ENCODE measurements around the gene HTR6.
"Not testable (repeated sequence)": the region's sequence is repeated elsewhere in the genome, so short reads cannot be mapped to it uniquely, and the experiment has no call there.

HTR6 gene

DNA sequence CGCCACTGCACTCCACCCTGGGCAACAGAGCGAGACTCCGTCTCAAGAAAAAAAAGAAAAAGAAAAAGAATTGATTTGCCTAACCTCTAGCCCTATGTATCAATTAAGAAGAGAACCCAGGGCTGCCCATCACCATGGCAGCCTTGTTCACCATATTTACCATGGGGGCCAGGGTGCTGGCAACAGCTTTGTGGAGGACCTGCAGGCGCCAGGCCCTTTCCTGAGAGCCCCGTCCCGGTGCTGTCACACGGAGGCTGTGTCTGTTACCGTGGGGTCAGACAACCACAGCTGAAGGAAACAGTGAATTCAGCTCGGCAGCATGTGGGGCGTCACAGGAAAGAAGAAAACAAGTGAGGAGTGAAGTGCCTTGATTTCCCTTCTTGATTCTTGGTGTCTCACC is 27.1 kb upstream of the HTR6 start:
- no peak for DNase-seq (ENCODE audit: extremely low read depth in 1 of 2, low read depth in 1 of 2)

DNA sequence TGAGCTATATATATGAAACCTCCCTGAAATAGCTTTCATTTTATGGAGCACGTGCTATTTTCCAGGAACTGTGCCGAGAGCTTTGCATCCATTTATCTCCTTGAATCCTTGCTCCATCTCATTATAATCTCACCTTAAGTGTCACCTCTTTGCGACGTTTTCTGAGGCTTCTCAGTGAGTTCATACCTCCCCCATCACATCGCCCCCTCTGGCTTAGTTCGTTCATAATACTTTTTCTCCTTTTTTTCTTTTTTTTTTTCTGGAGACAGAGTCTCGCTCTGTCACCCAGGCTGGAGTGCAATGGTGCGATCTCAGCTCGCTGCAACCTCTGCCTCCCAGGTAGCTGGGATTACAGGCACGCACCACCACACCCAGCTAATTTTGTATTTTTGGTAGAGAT is 25.4 kb upstream of the HTR6 start:
- not testable (repeated sequence) for DNase-seq (ENCODE audit: extremely low read depth in 1 of 2, low read depth in 1 of 2)

DNA sequence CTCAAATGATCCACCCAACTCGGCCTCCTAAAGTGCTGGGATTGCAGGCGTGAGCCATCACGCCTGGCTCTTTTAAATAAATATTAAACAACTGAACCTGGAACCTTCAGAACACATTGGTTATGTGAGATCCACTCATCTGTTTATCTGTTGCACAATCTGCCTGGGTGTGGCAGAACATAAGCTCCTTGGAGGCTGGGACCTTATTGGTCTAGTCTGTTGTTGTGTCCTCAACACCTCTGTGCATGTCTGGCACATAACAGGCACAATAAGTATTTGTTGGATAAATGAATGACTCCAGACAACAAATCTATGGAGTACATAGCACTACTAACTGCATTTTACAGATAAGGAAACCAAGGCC is 24.7 kb upstream of the HTR6 start:
- no peak for DNase-seq (ENCODE audit: extremely low read depth in 1 of 2, low read depth in 1 of 2)

DNA sequence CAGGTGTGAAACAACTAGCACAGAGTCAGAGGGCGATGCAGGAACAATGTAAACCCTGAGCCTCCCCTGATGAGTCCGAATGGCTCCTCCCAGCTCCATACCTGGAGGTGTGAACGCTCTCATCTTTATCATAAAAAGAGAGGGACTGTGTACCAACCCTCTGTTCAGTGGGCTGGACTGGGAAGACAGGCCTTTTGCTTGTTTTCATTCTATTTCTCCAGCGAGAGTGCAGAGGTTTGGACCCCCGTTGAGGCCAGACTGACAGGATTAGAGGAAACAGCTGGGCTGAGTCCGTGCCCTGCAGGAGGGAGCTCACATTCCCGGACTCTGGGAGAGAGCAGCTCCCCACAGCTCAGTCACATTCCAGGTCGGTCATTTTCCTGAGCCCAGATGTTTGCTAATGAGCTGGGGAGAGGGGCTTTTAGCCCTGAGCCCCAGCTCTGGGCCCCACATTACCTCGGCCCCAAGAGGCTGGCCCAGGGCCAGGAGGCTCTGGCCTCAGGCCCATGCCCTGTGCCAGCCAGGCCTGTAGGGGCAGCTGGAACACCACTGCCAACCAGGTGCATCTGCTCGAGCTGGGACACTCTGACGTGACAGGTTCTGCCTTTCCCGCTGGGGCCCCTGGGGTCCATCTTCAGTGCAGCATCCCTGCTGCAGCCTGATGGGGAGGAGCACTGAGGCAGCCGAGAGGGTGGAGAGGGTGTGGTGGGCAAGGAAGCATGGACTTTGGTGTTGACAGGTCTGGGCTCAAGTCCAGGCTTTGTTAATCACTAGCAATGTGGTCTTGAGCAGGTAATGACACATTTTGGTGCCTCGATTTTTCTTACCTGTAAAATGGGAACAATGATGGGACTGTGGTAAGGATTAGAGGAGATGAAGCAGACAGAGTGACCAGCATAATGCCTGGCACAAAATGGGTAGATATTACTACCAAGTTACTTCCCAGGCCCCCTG is 24.0 kb upstream of the HTR6 start:
- DNase-seq (ENCODE audit: extremely low read depth in 1 of 2, low read depth in 1 of 2), result no peak

DNA sequence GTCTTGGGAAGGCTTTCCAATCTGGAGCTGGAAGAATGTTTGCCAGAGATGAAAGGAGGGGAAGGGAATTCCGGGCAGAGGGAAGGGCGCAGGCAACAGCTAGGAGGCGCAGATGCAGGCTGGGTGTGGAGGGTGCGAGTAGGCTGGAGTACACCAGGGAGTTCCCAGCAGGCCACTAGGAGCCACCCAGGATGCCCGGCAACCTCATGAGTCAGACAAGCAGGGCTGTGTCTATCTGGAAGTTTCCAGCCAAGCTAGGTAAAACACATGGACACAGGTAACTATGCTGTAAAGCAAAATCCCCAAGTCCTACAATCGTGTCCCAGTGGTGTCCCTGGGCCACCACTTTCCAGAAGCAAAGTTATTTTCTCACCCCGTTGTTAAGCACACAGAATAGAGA is 21.6 kb upstream of the HTR6 start:
- DNase-seq (ENCODE audit: extremely low read depth in 1 of 2, low read depth in 1 of 2), result no peak

DNA sequence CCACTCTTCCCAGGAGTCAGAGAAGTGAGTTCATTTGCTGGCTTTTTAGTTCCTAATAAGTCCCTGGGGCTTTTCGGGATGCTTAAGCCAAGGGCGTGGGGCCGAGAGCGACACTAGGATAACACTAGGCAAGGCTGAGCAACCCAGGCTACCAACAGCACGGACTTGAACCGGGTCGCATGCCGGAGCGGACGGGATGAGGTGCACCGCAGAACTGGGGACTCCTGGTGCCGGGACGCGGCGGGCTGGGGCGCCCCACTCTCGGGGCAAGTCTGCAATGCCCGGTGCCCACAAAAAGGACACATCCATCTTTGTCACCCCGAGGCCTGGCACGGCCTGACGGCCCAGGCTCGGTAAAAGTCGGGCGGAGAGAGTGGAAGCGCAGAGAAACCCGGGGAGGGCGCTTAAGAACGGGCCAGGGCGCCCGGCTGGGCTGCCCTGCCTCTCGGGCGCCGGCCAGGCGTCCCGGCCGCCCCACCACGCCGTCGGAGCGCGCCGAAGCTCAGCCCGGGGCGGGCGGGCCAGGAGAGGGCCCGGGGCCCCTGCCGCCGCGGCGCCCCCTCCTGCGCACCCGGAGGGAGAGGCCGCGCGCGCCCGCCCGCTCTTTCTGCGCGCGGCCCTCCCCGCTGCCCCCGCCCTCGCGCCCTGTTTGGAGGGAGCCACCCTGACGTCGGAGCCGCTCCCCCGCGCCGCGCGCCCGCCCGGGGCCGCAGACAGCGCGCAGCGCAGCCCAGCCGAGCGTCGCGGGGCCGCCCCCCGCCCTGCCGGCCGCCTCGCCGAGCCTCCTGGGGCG is 20.9 kb upstream of the HTR6 start, which contains the start of gene NBL1:
NBL1 (plus strand) TSS at position 710 of the 793 bp plus-strand sequence. CDS start 10,720 bp downstream, outside the sequence.
- DNase-seq (ENCODE audit: extremely low read depth in 1 of 2, low read depth in 1 of 2), result peak; percentile 26 to 48

DNA sequence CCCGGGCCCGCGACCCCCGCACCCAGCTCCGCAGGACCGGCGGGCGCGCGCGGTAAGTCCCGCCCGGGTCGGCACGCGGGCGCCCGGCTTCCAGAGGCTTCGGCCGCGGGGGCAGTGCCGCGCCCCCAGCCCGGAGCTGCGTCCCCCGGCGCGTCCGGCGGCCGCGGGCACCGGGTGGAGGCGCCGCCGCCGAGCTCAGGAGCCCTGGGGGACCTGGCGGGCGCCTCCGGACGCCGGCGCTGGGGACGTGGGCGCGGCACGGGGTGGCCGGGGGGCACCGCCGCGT is 20.3 kb upstream of the HTR6 start:
- no peak for DNase-seq (ENCODE audit: extremely low read depth in 1 of 2, low read depth in 1 of 2)

DNA sequence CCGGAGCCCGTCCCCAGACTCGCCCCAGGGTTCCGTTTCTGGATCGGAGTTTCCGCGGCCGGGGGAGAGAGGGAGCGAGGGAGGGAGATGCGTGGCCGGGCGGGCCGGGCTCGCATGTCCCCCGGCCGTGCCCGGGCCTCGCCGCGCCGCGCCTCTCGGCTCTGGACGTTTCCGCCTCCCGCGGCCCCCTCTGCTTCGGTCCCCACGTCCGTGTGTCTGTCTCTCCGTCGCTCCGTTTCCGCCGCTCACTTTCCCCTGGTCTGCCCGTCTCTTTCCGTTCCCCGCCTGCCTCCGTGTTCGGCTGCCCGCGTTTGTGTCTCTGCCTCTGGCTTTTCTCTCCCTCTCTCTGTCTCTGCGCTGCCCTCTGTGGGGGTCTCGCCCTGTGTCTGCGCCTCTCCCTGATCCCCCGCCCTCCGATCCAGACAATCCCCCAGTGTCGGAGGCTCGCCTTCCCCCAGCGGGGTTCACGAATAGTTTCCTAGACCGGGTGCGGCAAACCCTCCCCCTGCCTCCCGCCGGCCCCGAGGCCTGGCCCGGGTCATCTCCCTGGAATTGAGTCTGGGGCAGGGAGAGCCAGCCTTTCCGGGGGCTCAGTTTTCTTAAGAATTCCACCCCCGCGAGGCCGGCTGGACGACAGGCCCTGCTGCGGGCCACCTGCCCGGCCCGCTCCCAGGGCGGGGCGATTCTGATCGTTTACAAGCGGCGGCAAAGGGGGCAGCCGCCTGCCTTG is 19.8 kb upstream of the HTR6 start:
- DNase-seq (ENCODE audit: extremely low read depth in 1 of 2, low read depth in 1 of 2), result peak in 1 of 2 donors; percentile 34

DNA sequence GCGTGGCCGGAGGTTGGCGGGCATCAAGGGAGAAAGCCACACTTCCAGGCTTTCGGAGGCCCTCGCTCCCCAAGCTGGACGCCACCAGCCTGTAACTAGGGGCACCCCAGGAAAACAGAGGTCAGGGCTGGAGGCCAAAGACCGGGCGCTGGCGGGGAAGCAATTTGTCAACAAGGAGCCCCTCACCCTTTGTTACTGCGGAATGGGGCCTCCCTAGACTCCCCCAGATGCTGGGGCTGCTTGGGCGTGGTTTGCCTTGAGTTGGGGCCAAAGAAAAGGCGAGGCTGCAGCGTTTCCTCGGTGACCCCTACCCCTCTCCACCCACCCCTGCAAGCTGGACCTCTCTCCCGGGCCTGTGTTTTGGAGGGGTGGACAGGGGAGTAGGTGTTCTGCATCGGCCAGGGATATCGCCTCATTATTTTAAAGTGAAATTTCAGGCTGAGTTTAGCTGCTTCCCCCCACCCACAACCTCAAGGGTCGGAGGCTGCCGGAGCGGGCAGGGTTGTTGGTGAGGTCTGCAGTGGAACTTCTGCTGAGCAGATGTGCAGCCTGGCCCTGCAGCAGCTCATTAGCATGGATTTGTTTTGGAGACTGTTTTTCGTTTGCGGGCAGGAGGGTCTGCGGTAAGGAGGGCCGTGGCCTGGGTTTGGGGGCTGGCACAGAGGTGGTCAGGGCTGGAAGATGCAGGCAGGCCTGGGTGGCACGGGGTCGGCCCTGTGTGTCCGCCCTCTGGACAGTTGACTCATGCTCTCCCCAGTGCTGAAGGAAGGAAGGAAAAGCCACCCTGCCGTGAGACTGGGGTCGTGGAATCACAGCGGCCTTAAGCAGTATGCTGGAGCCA is 19.0 kb upstream of the HTR6 start:
- no peak for DNase-seq (ENCODE audit: extremely low read depth in 1 of 2, low read depth in 1 of 2)

DNA sequence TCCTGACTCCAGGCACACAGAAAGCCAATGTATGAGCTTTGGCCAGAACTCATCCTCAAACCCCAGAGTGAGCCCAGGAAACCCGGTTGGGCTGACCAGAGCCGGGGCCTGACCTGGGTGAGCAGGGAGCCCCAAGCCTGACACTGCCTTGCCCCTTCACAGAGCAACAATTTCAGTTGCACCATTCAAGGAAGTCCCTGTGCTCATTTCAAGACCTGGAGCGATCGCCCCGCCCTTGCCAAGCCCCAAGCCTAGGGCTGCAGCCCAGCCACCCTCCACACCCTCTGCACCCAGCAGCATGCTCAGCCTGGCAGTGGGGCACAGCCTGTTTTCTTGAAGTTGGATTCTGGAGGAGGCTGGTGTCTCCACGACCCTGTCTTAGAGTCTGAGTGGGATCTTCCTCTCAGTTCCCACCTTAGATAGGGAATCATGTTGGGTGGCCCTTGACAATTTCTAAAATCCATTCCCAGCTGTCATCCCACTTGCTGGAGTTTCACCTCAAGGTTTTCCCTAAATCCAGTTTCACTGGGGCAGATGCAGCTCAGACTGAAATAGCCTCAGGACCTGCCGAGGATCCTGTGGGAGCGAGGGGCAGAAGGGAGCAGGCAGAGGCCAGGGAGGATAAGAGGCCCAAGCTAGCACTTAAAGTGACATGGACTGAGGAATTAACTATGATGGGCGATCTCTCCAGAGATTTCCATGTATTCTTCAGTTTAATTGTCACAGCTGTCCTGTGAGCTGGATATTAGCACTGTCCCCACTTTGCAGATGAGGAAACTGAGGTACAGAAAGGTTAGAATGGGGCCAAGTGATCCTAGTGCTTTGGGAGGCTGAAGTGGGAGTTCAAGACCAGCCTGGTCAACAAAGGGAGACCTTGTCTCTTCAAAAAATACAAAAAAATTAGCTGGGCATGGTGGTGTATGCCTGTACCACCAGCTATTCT is 18.0 kb upstream of the HTR6 start:
- no peak for DNase-seq (ENCODE audit: extremely low read depth in 1 of 2, low read depth in 1 of 2)

DNA sequence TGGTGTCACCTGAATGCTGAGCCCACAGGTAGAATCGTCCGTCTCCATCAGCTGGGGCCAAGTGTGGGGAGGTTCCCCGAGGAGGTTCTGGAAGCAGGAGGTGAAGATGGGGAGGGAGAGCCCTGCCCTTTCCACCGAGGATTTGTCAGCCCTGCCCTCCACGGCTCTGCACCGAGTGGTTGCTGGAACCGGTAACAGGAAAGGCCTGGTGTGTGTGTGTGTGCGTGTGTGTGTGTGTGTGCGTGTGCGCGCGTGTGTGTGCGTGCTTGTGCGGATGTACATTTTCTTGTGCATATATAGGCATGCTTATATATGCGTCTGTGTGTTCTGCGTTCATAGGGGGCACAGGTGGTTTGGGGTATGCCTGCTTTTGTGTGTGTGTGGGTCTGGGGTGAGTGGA is 17.0 kb upstream of the HTR6 start:
- no peak for DNase-seq (ENCODE audit: extremely low read depth in 1 of 2, low read depth in 1 of 2)

DNA sequence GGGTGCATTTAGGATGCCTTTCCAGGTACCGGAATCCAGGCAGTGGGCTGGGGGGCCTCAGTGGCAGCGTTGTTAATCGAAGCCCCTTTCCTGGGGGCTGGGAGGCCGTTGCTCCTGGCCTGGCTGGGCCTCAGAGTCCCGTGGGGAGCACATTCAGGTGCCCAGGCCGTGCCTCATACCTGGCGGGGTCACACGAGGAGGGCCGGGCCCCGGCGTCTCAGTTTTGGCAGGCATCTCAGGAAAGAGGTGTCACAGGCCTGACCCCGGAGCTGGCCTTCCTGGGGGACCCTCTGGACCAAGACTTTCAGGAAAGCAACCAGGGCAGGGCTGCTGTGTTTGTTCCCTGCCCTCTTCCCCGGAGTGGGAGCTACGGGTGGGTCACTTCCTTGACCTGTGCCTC is 16.4 kb upstream of the HTR6 start:
- no peak for DNase-seq (ENCODE audit: extremely low read depth in 1 of 2, low read depth in 1 of 2)

DNA sequence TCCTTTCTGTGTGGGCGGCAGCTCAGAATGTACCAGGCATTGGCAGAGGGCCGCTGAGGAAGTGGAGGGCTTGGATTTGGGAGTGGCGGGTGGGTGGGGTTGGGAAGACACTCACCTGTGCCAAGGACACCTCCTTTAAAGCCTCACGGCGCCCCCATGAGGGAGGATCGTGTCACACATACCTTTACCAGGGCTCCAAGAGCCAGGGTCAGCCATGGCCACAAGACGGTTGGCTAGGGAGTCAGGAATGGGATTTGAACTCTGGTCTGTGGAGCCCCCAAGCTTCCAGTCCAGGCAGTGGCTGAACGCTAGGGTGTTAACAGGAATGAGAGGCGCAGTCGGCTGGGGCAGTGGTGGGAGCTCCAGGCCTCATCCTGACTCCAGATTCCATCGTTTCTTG is 16.0 kb upstream of the HTR6 start:
- DNase-seq (ENCODE audit: extremely low read depth in 1 of 2, low read depth in 1 of 2), result no peak

DNA sequence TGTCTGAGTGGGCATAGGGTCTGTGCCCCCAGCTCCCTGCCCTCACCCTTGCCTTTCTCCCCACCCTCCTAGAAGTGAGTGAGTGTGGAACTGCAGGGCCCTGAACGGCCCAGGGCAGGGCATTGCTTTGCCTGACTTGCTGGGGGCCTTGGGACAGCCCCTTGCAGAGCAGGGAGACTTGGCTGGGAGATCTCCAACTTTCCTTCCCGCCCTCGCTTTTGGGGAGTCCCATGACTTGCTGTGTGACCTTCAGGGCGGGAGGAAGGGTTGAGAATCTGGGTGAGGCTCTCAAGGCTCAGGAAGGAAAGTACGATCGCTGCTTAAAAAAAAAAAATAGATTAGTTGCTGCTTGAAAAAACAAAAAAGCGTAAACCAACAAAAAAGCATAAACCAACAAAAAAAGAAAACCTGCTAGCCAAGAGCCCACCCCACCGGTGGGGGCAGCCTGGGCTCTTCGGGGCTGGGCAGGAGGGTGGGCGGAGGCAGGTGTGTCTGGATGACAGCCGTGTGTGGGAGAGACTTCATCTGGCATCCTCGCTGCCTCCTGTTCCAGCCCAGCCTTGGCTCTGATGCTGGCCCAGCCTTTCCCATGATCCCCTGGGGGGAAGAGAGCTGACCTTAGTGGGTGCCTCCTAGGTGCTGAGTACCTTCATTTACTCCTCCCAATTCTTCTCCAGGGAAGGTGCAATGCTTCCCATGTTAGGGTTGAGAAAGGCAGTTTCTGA is 14.1 kb upstream of the HTR6 start:
- no peak for DNase-seq (ENCODE audit: extremely low read depth in 1 of 2, low read depth in 1 of 2)

DNA sequence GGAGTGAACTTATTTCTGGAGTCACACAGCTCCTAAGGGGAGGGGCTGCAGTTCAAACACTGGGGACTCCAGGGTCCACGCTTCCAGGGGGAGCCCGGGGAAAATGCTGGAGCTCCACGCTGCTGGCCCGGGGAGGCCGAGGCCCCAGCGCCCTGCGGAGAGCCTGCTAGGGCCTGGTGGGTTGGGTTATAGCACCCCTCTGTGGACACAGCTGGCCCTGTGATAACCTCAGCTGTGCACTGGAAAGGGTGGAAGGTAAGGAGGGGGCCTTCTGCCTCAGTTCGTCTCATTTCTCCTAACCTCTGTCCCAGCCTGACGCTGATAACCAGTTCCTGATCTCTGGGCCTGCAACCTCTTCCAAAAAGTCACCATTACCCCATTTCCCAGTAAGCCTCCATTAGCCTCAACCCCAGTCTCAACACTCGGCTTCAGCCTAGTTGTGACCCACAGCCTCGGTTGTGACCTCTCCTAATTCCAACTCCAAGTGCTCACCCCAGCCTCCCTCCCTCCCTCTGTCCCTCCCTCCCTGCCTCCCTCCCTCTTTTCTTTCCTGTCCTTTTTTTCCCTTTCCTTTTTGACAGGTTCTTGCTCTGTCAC is 13.4 kb upstream of the HTR6 start:
- DNase-seq (ENCODE audit: extremely low read depth in 1 of 2, low read depth in 1 of 2), result peak in 1 of 2 donors; percentile 32

DNA sequence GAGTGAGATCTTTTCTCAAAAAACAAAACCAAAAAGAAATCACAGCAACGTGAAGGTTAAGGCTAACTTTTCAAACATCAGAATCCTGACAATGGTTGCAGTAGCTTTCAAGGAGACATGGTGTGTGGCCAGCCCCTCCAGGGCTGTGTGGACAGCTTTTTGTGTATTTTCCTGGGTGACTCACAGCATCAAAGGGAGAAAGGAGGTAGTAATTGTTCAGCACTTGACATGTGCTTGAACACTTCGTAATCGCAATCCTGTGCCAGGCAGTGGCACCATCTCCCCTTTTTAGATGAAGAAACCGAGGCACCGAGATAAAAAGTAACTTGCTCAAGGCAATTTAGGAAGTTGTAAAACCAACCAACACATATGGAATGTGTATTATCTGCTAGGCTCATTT is 10.3 kb upstream of the HTR6 start:
- DNase-seq (ENCODE audit: extremely low read depth in 1 of 2, low read depth in 1 of 2), result no peak

DNA sequence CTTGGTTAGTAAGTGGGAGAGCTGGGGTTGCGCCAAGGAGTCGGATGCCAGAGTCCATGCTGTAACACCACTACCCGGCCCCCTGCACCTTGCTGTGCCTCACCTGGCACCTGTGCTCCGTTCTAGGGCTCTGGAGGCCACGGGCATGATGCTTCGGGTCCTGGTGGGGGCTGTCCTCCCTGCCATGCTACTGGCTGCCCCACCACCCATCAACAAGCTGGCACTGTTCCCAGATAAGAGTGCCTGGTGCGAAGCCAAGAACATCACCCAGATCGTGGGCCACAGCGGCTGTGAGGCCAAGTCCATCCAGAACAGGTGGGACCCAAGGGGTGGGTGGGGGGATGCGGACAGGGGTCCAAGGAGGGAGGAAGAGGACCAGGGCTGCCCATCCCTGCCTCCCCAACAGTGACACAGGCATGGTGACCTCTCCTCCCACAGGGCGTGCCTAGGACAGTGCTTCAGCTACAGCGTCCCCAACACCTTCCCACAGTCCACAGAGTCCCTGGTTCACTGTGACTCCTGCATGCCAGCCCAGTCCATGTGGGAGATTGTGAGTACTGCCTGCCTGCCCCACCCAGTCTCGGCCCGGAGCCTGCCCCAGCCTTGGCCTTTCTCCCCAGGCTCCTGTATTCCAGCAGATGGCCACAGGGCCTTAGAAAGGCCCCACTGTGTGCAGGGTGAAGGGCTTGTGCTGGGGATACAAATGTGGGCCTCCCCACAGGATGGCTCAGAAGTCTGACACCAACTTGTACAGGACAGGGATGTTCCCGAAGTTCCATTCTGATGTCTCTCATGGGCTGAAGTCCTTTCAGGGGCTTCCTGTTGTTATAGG is 9.6 kb upstream of the HTR6 start:
- DNase-seq (ENCODE audit: extremely low read depth in 1 of 2, low read depth in 1 of 2), result no peak

DNA sequence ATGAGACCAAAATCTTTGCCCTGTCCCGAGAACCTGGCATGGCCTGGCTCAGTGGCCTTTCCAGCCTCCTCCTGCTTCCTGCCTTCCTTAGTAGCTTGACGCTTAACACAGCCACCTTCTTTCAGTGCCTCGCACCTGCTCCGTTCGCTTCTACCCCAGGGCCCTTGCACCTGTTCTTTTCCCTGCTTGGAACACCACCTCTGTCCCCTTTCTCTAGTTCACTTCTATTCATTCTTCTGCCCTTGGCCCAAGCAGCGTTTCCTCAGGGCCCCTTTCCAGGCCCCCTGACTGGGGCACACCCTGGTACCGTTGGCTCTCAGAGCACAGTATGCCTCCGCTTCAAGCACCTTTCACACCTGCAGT is 9.0 kb upstream of the HTR6 start:
- no peak for DNase-seq (ENCODE audit: extremely low read depth in 1 of 2, low read depth in 1 of 2)
